Neural crest cell (in vitro differentiated cells): ENCODE results near the gene TTLL9. TPM values are rescaled to one million over a fixed set of nuclear protein-coding genes. Genes with fewer than 3 reads are reported as not detected.

ENCODE experiments used
- DNase-seq: peaks from one replicate; pipeline ENCODE4 v3.0.0; 2021; ENCODE audit warnings: low read depth, mixed read lengths, low spot score
- H3K27ac Mint-ChIP-seq: one replicate; pipeline ENCODE4 v1.8.0; 2021; ENCODE audit warnings: mild to moderate bottlenecking, mixed read lengths; ENCODE audit not compliant: unreplicated experiment
- H3K27me3 Mint-ChIP-seq: 2 replicates; pipeline ENCODE4 v1.8.0; 2021; ENCODE audit warnings: low read depth, mild to moderate bottlenecking, mixed read lengths
- H3K36me3 Mint-ChIP-seq: 2 replicates; pipeline ENCODE4 v1.8.0; 2021; ENCODE audit warnings: low read depth, mild to moderate bottlenecking, mixed read lengths
- H3K4me1 Mint-ChIP-seq: 2 replicates; pipeline ENCODE4 v1.8.0; 2021; ENCODE audit warnings: mixed read lengths
- H3K4me3 Mint-ChIP-seq: one replicate; pipeline ENCODE4 v1.8.0; 2021; ENCODE audit warnings: mild to moderate bottlenecking, mixed read lengths
- H3K9me3 Mint-ChIP-seq: 2 replicates; pipeline ENCODE4 v1.8.0; 2021; ENCODE audit warnings: mixed read lengths
- CTCF ChIP-seq: fragments of 200-600 bp; sonication (generic); conservative IDR thresholded peaks from 2 replicates; pipeline ENCODE4 v1.5.0; 2021; ENCODE audit warnings: antibody characterized with exemption, mild to moderate bottlenecking
- total RNA-seq: library from RNA; stranded (reverse); gene quantifications from 2 replicates; pipeline ENCODE4 v1.2.1, GENCODE V29; 2021

TTLL9 gene
- total RNA-seq, 1 donor from 2014 or later = 3.3 TPM

- Mint-ChIP-seq H3K27me3 (no peaks in the 10 kb centered on the region), H3K9me3 (no peaks in the 10 kb centered on the region), H3K27ac (no peak overlapping the region), H3K4me1 (peaks cover 33% of the 10 kb centered on the region), H3K36me3 (no peaks in the 10 kb centered on the region), H3K4me3 (no peak overlapping the region)
- no peak for DNase-seq
- no peak for TF ChIP-seq CTCF
These were observed 34.9 kb upstream of the TTLL9 start for GRCh38 chr20:31835554-31835953.

- H3K4me1 Mint-ChIP-seq = peaks cover 33% of the 10 kb centered on the region
- TF ChIP-seq CTCF = no peak
- no peak for DNase-seq
These were observed 34.2 kb upstream of the TTLL9 start for GRCh38 chr20:31835977-31836852.

GRCh38 chr20:31836853-31837608, 33.4 kb upstream of the TTLL9 start:
- H3K27me3 Mint-ChIP-seq = no peaks in the 10 kb centered on the region
- no peak for TF ChIP-seq CTCF
- no peaks in the 10 kb centered on the region for H3K9me3 Mint-ChIP-seq
- DNase-seq = no peak
- H3K4me3 Mint-ChIP-seq = no peak overlapping the region
- no peaks in the 10 kb centered on the region for H3K36me3 Mint-ChIP-seq
- H3K4me1 Mint-ChIP-seq = peaks cover 35% of the 10 kb centered on the region
- H3K27ac Mint-ChIP-seq = no peak overlapping the region

More at GRCh38 chr20:31835977-31836852, 34.2 kb upstream of the TTLL9 start:
- H3K27ac Mint-ChIP-seq = peak overlapping the region; percentile 9
- H3K9me3 Mint-ChIP-seq = no peaks in the 10 kb centered on the region
- no peak overlapping the region for H3K4me3 Mint-ChIP-seq
- H3K27me3 Mint-ChIP-seq = no peaks in the 10 kb centered on the region
- no peaks in the 10 kb centered on the region for H3K36me3 Mint-ChIP-seq

- no peak for TF ChIP-seq CTCF
- Mint-ChIP-seq H3K36me3 (no peaks in the 10 kb centered on the region), H3K4me1 (peaks cover 43% of the 10 kb centered on the region), H3K27ac (no peak overlapping the region), H3K27me3 (no peaks in the 10 kb centered on the region), H3K4me3 (no peak overlapping the region), H3K9me3 (no peaks in the 10 kb centered on the region)
- DNase-seq = no peak
These were observed 32.5 kb upstream of the TTLL9 start for GRCh38 chr20:31837896-31838397.

- no peak for DNase-seq
- Mint-ChIP-seq H3K9me3 (no peaks in the 10 kb centered on the region), H3K4me1 (peaks cover 43% of the 10 kb centered on the region), H3K27me3 (no peaks in the 10 kb centered on the region), H3K27ac (no peak overlapping the region), H3K36me3 (no peaks in the 10 kb centered on the region), H3K4me3 (no peak overlapping the region)
- TF ChIP-seq CTCF = no peak
These were observed 31.7 kb upstream of the TTLL9 start for GRCh38 chr20:31838646-31839292.
